CD1c-positive myeloid dendritic cell (primary cell): Measurements from ENCODE around the gene C2orf72.
"Not testable (repeated sequence)": the region's sequence is repeated elsewhere in the genome, so short reads cannot be mapped to it uniquely, and the experiment has no call there.

Experiments
- DNase-seq: peaks from one replicate; pipeline ENCODE4 v3.0.0-alpha.2; 2016; ENCODE audit errors: extremely low spot score

Gene C2orf72

DNA sequence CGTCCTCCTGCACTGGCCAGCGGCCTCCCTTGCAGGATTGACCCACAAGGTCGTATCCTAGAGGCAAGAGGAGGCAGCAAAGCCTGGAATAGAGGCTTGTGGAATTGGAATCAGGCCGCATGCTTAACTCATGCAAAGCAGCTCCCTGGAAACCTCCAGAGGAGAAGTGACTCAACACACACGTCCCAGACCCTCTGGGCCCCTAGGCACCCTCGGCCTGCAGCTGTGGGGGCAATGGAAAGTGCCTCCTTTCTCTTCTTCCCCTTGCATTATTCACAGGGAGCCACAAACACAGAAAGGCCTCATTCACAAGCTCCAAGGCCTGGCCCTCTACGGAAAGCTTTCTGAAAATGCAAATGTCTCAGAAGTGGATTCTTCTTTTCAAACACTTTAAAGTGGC lies 21.8 kb upstream of the C2orf72 start:
- no peak for DNase-seq

DNA sequence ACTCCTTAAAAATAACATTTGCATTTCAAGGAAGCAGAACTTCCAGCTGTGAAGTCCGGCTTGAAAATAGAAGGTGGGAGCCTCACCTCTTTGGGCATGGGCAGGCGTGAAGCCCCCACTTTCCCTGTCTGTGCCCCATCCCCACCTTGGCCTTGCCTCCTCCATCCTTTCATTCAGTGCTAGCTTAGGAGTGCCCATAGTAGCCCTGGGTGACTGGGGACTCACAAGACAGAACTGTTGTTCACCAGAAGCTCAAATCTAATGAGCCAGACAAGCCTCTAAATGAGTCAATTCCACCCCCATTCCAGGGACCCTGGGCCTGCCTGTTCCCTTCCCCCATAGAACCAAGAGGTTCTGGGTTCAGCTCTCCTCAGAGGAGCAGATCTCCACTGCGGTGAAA lies 21.4 kb upstream of the C2orf72 start:
- DNase-seq: no peak

DNA sequence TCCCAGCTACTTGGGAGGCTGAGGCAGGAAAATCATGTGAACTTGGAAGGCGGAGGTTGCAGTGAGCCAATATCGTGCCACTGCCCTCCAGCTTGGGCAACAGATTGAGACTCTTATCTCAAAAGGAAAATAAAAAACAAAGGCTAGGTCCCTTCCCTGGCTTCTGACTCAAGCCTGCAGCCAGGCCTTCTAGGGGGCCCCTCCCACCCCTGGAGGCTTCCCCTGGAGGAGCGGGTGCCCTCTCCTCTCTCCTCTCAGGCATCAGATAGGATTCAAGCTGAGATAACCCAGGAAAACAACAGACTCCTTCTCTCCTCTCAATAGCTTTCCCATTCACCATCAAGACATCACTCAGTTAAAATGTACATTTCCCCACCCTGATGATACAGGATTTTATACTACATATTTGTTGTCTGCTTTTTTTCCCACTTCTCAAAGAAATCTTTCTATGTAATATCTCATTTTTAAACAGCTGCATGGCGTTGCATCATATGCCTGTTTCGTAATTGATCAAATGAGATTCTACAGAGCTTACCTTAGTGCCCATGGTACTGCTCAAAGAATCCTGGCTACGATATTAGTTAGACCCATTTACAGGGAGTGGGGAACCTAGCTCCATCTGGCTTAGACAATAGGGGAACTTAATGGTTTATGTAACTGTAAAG lies 20.6 kb upstream of the C2orf72 start:
- no peak for DNase-seq

DNA sequence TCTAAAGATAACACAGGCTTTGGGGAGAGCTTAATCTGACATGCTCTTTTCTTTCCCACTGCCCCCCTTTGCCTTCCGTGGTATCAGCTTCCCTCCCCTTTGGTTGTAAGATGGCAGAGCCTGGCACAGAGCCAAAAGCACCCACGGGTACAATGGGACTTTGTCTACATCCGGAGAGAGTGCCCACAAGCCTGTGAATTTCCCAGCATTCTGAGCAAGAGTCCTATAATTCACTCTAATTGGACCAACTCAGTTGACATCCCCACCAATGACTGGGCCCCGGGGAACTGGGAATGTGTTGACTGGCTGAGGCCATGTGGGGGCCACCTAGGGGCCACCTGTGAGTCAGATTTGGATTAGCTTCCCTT lies 20.1 kb upstream of the C2orf72 start:
- no peak for DNase-seq

DNA sequence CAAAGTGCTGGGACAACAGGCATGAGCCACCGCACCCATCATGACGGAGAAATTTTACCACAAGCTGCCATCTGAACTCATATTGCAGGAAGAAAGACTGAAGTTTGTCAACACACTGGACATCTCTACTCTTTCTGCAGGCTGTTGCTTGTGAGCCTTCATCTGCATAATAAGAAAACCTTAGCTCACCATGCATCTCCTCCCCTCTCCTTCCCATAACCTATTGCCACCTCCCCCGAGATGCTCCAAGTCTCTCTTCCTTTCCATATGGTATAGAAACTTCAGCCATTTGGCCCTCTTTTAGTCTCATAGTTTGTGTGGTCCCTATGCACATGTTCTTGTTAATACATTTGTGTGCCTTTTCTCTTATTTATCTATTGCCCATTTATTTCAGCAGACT lies 19.1 kb upstream of the C2orf72 start:
- DNase-seq: no peak

DNA sequence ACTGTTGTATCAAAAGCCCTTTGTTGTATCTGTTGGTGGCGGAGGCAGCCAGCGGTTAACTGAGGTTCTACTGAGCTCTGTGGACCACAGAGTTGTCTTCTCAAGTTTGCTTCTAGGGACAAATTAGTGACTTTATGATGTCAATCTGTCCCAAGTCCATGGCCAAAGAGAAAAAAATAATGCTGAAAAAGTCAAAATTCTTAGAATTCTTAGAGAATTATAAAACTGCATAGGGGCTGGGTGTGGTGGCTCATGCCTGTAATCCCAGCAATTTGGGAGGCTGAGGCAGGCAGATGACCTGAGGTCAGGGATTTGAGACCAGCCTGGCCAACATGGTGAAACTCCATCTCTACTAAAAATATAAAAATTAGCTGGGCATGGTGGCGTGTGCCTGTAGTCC lies 12.3 kb upstream of the C2orf72 start:
- not testable (repeated sequence) for DNase-seq

DNA sequence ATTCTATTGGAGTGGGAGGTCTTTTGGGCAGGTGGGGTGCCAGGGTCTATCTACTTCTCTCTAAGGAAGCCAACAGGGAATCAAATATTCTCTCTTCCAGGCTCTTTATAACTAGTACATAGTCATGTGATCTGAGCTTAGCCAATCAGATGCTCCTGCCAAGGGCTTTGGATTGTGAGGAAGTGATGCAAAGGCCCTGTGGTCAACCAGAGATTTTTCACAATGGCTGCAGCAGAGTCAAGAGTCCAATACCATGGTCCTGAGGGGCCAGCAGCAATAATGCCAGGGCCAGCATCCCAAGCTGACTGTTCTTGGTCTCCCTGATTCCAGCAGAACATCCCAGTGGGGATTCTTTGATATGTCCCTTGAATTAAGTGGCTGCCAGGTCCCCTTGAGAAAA lies 8.4 kb upstream of the C2orf72 start:
- DNase-seq: no peak

DNA sequence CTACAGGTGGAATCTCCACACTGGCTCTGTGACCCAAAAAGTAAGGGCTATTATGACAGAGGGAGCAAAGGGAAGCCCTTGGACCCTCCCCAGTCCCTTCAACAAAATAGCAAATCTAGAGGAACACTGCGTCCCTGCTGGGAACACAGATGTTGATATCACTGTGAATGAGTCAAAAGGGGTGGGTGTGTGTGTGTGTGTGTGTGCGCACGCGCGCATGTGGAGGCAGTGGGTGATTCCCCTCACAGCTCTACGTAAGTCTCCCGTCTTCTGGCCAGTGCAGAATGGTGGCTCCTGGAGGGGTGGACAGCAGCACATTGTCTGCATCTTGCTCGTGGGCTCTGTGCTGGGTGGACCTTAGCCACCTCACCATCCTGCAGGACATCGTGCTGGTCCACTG lies 7.8 kb upstream of the C2orf72 start:
- no peak for DNase-seq

DNA sequence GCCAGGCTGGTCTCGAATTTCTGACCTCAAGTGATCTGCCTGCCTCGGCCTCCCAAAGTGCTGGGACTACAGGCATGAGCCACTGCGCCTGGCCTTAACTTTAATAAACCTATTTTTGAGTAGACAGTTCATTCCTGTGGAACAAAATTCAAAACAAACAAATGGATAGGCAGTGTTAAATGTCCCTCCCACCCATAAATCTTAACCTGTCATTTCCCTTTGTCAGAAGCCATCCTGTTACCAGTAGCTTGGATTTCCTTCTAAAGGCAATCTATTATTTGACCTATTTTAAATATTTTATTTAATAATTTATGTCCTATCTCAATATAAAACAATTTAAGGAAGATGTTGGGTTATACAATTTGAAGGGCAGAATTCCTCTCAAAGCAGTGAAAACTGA lies 6.6 kb upstream of the C2orf72 start:
- DNase-seq: no peak

DNA sequence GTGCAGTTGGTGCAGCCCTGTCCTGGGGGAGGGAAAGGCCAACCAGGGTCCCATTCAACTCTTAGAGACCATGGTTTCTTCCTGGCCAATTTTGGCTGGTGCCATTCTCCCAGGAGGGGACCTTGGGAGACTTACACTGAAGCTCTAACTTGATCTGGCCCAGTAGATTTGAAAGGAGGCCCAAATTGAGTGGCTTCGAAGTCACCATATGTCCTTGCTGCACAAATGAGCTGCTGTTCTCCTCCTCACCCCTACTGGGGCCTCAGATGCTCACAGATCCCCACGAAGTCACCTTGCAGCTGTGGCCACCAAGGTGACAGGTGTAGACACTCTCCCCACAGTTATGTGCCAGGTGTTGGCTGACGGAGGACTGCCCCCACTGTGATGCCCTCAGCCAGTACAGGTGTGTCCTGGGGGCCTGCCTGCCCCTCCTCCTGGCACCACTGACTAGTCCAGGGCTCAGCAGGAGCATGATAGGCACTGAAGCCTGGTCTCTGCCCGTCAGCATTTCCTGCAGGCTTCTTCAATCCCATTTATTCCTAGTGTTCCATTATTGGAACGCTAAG lies 4.7 kb upstream of the C2orf72 start:
- no peak for DNase-seq

DNA sequence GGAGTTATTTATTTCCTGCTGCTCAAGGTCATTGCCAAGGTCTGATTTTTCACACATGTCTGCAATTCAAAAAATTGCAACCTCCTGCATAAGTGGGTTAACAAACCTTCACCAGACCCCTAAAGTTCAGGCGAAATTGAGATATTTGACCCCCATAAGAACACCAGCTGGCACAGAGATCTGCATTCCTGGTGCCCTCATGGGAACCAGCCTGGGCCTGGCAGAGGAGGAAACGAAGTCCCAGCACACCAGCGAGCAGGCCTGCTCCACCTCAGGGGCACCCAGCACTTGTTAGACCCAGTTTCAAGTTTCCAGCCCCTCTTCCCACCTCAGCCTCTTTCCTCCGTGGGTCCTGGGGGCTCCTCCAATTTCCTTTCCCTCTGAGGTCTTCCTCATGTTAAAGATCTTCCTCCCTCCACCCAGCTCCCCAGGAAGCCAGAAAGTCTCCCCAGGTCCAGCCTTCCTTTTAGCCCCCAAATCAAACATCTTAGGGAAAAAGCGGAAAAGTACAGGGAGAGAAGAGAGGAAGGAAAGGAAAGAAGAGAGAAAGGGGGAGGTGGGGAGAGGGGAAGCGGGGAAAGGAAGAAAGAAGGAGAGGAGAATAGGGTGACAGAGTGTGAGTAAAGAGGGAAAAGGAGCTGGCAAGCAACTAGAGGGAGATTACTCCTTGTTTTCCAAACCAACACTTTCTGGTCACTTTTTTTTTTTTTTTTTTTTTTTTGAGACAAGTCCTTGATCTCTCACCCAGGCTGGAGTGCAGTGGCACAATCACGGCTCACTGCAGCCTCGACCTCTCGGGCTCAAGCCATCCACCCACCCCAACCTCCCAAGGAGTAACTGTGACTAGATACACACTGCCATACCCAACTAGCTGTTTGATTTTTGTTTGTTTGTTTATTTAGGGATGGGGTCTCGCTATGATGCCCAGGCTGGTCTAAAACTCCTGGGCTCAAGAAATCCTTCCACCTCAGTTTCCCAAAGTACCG lies 3.9 kb upstream of the C2orf72 start:
- DNase-seq: no peak

DNA sequence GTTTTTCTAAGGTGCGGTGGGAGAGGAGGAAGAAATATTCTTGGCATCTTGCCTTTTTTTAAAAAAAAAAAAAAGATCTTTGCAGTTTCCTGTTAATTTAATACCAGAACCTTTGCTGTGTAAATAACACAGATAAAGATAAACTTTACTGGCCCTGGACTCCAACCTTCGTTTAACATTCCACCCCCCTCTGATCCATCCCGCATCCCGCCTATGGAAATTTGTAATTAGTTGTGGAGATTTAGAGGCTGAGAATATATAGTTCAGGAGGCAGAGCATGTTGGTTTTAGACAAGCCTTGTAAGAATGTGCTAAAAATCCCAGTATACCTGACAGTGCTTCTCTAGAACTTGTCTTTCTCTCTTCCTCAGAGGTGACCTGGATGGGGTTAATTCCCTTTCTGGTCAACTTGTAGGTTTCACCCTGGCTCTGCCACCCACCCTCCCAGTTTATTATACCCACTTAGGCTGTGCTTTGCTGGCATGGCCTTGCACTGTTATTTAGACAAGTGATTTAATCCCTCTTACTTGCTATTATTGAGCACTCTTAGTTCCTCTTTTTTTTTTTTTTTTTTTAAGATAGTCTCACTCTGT lies 2.9 kb upstream of the C2orf72 start:
- no peak for DNase-seq

DNA sequence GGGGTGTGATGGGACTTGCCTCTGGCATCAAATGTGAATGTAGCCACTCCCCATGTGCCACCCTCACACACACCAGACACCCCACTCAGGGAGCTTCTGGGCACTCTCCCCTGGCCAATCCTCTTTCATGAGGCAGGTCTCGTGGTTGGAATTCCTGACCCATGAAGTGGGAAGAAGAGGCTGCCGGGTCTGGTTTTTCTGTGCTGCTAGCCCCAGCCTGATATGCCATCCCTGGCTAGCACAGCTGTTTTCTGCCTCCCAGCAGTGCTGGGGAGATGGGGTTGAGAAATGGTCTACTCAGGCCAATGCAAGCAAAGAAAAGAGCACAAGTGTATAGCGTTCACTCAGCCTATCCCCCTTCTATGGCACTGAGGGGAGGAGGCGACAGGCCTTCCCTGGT lies 1.2 kb upstream of the C2orf72 start:
- DNase-seq: no peak

DNA sequence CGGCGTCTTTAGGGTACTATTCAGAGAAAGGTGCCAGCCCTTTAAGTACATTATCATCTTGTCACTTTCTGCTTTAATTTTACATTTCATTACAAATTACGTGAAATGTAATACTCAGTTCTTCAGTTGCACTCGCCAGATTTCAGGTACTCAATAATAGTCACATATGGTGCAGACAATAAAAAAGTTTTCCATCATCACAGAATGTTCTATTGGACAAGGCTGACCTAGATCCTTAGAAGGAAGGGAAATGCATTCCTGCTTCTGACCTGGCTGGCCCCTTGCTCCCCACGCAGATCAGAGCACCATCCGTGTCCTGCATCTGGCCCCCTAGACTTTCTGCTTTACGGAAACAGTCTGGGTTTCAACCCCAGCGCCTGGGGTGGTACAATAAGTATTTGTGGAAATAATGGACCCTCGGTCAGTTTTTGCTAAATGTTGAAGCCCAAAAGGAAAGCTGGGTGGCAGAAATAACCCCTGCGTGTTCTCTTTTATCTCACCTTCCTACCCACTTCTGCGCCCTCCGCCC lies 681 bp upstream of the C2orf72 start:
- no peak for DNase-seq

DNA sequence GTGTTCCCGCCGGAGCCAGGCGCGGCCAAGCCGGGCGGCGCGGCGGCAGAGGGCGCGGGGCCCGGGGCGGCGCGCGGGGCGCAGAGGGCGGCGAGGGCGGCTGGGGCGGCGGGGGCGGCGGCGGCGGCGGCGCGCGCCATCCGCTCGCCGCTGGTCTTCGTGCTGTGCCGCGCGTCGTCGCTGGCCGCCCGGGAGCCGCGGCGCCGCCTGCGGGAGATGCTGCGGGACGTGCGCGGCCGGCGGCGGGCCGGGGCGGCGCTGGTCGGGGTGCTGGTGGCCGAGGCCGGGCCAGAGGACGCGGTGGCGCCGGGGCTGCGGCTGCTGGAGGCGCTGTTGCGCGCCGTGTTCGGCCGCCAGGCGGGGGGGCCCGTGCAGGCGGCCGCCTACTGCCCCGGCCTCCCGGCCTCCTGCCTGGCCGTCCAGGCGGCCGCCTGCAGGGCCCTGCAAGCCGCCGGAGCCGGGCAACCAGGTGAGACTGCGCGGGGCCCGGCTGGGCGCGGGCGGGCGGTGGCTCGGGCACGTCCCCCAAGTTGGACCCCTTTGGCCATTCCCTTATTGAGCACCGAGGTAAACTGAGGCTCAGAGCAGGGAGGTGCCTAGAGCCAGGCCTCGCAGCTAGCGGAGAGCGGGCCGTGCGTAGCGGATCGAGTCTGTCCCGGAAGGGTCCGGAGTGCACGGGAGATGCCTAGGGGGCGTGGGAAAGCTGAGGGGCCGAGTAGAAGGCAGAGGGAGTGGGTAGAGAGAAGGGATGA lies 584 bp downstream of the C2orf72 start:
- DNase-seq: no peak

DNA sequence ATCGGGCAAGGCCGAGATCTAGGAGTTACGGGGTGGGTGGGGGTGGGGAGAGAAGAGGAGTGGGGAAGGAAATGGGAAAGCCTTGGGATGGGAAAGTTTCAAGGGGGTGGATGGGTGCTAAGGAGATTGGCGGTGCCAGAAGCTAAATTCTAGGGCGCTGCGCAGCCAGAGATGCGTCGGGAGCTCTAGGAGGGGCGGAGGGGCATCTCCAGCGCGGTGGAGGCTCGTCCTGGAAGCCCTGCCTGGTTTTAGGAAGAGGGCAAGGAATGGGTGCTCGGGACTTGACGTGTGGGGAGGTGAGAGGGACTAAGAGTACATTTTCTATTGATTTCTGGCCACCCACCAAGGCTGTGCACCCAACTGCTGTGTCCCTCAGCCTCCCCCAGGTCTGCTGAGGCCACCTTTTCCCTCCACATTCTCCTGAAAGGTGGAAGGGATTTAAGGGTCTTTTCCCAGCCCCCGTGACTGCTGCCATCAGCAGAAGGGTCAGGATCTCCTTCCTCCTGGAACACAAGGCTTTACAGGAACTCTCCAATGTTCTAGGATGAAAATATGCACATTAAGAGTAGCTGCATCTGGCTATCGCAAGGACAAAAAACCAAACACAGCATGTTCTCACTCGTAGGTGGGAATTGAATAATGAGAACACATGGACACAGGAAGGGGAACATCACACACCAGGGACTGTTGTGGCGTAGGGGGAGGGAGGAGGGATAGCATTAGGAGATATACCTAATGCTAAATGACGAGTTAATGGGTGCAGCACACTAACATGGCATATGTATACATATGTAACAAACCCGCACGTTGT lies 1.4 kb downstream of the C2orf72 start:
- no peak for DNase-seq

DNA sequence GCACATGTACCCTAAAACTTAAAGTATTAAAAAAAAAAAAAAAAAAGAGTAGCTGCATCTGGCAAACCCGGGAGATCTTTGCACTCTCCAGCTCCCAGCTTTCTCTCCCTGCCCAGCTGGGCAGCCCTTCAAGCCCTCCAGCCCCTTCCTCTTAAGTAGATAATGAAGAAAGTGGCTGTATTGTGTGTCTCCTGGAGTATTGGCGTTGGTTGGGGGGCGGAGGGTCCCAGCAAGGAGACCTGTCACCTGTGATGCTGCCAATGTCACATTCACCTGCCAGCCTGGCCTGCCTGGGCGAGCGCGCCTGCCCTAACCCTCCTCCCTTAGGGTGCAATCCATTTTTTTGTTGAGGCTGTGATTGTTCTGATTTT lies 2.0 kb downstream of the C2orf72 start:
- no peak for DNase-seq

DNA sequence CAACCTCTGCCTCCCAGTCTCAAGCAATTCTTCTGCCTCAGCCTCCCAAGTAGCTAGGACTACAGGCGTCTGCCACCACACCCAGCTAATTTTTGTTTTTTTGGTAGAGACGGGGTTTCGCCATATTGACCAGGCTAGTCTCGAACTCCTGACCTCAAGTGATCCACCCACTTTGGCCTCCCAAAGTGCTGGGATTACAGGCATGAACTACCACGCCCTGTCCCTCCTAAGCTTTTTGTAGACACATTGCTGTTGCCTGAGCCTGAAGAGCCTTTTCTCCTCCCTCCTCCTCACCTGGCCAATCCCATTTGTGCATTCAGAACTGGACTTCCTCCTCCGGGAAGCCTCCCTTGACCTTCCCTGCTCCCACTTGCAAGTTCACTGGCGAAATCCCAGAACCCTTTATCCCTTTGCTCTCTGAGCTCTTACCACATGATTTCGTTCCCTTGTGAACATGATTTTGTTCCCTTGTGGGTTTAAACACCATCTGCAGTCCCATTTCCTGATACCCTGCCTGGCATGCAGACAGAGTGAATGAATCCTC lies 2.6 kb downstream of the C2orf72 start:
- DNase-seq: no peak

DNA sequence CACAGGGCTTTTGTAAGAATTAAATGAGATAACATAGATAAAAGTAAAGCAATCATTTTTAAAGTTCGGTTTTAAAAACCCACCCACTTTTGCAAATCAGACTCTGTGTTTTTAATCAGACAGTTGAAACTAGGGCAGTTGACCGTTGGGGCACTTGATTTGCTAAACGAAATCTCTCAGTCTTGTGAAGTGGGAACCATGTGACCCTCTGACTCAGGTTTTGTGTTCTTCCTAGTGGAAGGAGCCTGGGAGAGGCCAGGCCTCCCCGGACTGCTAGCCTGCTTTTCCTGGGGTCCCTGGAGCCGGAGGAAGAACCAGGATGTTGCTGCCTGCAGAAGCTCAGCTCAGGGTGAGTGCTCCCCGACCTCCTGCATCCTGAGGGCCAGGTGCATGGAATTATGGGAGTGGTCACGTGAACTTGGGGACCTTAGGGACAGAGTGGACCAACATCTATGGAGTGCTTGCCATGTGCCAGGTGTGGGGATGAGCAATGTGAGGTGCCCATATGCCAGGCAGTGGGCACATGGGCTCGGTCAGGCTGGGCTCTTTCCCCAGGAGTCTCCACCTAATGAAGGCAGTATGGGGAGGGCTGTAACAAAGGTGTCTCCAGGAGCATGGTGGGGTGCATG lies 3.9 kb downstream of the C2orf72 start:
- DNase-seq: no peak

DNA sequence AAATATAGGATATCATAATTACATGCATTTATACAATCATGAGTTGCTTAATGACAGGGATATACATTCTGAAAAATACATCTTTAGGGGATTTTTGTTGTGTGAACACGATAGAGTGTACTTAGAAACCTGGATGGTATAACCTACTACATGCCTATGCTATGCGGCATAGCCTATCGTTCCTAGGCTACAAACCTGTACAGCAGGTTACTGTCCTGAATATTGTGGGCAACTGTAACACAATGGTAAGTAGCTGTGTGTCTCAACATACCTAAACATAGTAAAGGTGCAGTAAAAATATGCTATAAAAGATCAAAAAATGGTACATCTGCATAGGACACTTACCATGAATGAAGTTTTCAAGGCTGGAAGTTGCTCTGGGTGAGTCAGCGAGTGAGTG lies 6.5 kb downstream of the C2orf72 start:
- DNase-seq: no peak
